Mammary epithelial cell (primary cell): ENCODE measurements around the gene ERF.

Experiments used
- CTCF ChIP-seq, 2 donors: IDR thresholded peaks in 1 of 2; conservative IDR thresholded peaks in 1 of 2; 2 replicates each; pipeline ENCODE4 v1.5.1; 2011 to 2012; ENCODE audit warnings: inconsistent platforms in 2 of 2, low read length in 2 of 2, mild to moderate bottlenecking in 2 of 2, control low read depth in 1 of 2, low read depth in 1 of 2; ENCODE audit not compliant: insufficient read depth in 1 of 2; ENCODE audit errors: extremely low read depth in 1 of 2
- EZH2 ChIP-seq: IDR thresholded peaks from 2 replicates; pipeline ENCODE4 v1.6.1; 2012; ENCODE audit warnings: low read length, inconsistent platforms, borderline replicate concordance

- no peak for TF ChIP-seq CTCF (conservative IDR thresholded peaks at IDR 0.05 in 1 of 2, IDR thresholded peaks at IDR 0.05 in 1 of 2; ENCODE audit: extremely low read depth in 1 of 2, insufficient read depth in 1 of 2, low read depth in 1 of 2, low read length in 2 of 2)
- TF ChIP-seq EZH2: no peak
These were observed 21.1 kb downstream of the ERF start for GRCh38 chr19:42233678-42234292.
